HG03159 (cell line): Measurements from ENCODE around the gene BSG.

Experiments used
- ATAC-seq: cut with Tn5 transposase; IDR thresholded peaks from one replicate; pipeline ENCODE4 v1.9.1; 2021; ENCODE audit warnings: mild to moderate bottlenecking, moderate library complexity; ENCODE audit not compliant: unreplicated experiment

BSG gene

DNA sequence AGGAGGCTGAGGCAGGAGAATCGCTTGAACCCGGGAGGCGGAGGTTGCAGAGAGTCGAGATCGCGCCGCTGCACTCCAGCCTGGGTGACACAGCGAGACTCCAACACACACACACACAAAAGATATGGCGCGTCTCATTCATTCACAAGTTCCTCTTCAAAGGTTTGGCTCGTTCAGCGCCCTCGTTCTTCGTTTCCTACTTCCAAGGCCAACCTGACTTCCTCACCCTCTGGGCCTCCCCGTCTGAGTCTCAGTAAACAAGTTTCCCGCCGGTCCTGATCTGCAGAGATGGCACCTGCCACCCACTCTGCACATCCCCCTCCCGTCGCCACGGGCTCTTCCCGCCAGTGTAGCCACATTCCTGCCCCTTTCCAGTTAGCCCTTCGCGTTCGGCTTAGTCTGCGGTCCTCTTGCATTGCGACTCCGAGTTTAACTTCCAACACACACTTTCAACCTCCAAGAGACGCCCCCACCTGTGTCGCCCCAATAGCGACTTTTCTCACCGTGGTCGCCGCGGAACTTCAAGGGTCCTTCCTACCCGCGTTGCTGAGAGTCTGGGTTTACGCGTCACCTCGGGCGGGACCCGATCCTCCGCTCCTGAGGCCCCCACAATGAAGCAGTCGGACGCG is 1.3 kb upstream of the BSG start:
- ATAC-seq, result no peak

DNA sequence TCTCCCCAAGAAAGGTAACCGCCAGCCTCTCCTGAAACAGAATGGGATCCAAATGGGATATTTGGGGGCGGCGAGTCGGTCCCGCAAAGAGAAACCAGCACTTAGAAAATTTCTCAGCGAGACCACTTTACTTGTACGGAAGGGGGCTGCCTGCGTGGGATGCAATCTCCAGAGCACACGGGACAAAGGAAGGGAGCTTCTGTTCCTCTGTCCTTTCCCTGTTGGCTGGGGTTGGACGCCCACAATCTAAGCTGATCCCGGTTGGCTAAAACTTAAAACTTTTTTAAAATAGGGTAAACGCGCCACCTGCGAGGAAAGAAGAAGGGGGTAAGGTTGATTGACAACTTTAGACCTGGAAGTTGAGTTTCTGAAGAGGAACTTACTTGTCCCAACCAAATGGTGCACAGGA is 826 bp upstream of the BSG start:
- no peak for ATAC-seq

DNA sequence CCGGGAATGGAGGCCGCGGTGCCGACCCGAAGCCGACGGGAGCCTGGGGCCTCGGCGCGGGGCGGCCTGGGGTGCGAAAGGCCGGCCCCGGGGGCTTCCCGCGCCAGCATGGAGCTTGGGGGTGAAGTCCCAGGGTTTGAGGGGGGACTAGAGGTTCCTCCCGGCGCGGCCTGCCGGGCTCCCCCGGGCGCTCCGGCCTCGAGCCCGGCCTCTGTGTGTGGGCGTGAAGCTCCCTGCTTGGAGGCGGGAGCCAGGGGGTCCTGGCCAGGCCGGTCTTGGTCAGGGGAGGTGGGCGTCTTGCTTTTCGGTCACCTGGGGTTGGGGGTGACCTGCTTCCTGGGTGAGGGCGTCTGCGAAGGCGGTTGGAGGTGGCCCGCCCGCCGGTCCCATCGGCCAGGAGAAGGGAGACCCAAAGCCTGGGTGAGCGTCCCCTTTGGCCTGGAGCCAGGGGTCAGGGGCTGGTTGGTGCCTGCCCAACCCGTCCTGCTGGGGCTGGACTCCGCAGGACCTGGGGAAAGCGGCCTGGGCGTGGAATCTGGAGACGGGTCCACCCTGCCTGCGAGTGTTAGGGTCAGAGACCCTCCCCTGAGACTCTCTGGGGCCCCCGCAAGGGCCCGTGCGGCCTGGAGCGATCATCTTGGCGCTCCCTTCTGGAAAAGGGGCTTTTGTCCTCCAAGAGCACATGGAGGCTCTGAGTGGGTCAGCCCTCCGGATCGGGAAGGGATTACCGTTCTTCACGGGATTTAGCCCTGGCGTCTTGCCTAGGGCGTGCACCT is 535 bp downstream of the BSG start:
- peak; percentile 17 for ATAC-seq

DNA sequence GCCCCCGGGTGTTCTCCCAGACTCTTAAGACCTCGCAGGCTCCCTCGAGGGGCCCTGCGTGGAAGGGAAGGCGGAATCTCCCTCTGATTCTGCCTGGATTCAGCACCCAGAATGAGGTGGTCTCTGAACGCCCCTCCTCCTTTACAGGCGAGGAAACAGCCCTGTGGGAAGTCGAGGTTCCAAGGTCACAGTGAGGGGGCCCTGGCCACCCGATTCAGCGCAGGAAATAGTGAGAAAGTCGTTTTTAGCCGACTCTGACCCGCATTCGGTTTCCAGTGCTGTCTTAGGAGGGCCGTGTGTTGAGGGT is 1.1 kb downstream of the BSG start:
- ATAC-seq, result no peak

- no peak for ATAC-seq
These were observed 2.5 kb downstream of the BSG start for GRCh38 chr19:574658-575526.

GRCh38 chr19:575527-576506 is 3.4 kb downstream of the BSG start:
- no peak for ATAC-seq

DNA sequence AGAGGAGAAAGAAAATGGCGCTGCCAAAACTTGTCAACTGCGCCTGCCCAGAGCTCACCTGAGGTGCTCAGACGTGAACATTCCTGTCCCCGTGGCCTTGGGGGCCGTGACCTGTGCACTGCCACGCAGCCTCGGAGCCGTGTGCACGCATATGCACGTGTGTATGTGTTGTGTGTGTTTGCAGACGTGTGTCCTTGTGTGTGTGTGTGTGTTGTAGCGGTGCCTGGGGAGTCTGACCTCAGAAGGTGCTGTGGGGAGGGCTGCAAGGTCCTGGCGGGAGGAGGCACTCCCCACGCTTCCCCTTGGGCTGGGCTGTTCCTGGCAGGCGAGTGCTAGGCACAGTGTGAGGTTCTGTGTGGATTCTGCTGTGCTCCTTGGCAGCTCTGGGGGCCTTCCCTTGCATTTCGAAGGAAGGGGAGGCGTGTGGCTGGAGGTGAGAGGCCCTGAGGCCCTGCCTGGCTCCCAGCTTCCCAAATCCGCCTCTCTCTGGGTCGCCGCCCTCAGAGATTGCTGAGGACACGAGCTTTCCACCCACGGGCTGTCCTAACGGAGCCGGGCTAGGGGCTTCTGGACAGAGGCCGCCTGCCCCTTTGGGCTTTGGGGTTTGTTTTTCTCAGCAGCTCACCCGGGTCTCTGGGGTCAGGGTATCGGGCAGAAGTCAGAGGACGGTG is 4.5 kb downstream of the BSG start:
- no peak for ATAC-seq

DNA sequence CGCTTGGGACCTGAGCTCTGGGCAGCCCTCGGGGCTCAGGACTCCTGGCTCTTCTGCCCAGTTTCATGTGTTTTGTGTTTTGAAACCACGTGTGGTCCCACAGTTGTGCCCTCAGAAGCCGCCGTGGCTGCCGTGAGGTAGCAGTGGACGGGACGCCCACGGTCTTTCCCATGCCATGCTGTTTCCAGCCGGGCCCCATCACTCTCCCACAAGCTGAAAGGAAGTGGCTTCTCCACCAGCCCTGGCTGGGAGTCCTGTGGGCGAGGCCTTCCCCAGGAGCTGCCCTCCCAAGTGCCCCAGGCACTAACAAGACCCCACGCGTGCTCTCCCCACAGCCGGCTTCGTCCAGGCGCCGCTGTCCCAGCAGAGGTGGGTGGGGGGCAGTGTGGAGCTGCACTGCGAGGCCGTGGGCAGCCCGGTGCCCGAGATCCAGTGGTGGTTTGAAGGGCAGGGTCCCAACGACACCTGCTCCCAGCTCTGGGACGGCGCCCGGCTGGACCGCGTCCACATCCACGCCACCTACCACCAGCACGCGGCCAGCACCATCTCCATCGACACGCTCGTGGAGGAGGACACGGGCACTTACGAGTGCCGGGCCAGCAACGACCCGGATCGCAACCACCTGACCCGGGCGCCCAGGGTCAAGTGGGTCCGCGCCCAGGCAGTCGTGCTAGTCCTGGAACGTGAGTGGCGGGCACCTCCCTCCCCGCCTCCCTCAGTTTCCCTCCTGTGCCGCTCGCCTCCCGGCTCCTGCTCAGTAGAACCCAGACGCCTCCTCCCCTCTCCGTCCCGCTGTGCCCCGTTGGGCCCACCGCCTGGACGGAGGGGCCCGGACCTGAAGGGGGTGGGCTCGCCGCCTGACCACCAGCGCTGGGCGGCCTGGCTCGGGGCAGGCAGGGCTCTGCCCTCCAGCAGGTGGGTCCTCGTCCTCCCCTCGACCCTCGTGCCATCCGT is 5.3 kb downstream of the BSG start:
- ATAC-seq, result no peak

GRCh38 chr19:579111-579841 is 6.9 kb downstream of the BSG start:
- ATAC-seq, result no peak

DNA sequence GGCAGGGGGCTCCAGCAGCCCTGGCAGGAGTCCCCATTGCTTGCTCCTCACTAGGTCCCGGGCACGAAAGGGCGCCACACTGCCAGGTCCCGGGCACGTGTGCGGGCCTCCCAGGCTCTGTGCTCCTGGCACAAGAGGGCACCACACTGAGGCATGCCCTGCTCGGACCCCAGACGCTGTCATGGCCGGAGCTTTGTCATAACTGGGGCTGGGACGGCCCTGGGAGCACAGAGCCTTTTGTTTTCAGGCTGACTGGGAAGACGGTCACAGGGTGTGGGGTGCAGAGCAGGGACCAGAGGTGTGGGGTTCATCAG is 7.4 kb downstream of the BSG start:
- no peak for ATAC-seq

- no peak for ATAC-seq
These were observed 8.0 kb downstream of the BSG start for GRCh38 chr19:580274-580835.

DNA sequence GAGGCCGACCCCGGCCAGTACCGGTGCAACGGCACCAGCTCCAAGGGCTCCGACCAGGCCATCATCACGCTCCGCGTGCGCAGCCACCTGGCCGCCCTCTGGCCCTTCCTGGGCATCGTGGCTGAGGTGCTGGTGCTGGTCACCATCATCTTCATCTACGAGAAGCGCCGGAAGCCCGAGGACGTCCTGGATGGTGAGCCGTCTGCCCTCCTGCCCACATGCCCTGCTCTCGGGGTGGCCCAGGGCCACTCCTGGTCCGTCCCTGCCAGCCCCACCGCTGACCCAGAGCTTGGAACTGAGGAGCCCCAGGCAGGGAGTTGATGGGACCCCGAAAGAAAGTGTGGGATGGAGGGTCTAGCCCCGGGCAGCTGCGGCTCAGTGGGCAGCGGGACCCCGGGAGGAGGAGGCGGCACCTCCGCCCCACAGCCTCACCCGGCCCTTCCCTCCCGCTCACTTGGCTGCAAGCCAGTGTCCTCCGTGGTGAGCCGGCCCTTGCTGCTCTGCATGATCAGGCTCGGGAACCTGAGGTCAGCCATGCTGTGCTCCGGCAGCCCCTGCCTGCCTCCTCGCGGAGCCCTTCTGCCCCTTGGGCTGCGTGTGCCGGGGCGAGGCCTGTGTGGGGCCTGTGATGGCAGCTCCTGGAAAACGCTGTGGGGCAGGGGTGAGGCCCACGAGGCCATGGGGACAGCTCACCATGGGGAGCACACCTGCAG is 9.2 kb downstream of the BSG start:
- no peak for ATAC-seq

- no peak for ATAC-seq
These were observed 10.3 kb downstream of the BSG start for GRCh38 chr19:582497-583197.

GRCh38 chr19:583198-583967 is 11.0 kb downstream of the BSG start:
- no peak for ATAC-seq

DNA sequence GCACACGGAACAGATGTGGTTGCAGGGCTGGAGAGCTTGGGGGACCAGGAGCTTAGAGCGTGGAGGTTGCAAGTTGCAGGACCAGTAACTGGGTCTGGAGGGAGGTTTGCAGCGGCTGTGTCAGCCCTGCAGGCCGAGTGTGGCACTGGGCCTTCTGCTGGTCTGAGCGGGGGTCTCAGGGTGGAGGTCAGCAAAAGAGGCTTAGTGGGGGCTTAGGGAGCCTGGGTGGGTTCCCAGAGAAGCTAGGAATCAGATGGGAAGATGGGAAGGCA is 11.5 kb downstream of the BSG start:
- ATAC-seq, result no peak

DNA sequence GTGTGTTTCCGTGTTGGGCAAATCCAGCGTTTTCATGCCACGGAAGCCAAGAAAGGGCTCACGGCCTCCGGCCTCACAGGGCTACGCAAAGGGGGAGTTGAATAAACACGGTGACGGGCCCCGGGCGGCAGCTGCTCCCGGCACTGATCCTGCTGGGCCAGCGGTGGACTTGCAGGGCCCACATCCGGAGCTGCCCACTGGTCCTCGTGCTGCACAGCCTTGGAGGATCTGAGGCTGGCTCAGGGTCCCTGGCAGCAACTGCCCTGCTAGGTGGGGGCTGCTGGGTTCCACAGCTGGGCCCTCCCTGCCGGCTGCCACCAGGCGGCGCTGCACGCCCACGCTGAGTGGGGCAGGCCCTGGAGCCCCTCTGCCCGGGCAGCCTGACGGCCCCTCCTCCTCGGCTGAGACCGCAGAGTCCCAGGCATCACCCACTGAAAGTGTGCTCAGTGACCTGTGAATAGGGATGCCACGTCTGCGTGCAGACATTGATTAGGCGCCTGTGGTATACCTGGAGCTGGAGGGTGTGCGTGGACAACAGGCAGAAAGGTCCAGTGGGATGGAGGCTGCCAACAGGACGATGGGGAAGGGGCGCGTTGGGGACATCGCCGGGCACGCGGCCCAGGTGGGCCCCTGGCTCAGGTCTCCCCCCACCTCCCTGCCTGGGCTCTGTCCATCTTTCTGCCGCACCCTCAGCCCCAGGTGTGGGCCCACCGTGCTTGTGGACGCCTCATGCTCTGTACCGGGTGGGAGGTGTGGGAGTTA is 12.0 kb downstream of the BSG start:
- ATAC-seq, result no peak
